ENCODE measurements around the gene AK1. TPM values are rescaled to one million over a fixed set of nuclear protein-coding genes. Genes with fewer than 3 reads are reported as not detected.
A peak's percentile ranks its signal among the peaks of the same experiment; 100 is the strongest.

AK1 gene
- total and polyA plus RNA-seq, 2 of the 13 experiments (the other 11 are each of a cell fraction or from before 2014, with no cell fraction given) = 19.1 to 32.8 TPM

- peak; percentile 69; the same call in 1 of the 2 replicates for TF ChIP-seq DPF2 (CRISPR knock-in tag; IDR thresholded peaks at IDR 0.05; ENCODE audit: borderline replicate concordance, low read depth)
- no peak for TF ChIP-seq E2F5 (CRISPR knock-in tag; conservative IDR thresholded peaks at IDR 0.05)
- TF ChIP-seq ZNF260 (CRISPR knock-in tag; IDR thresholded peaks at IDR 0.05; ENCODE audit: borderline replicate concordance, low read depth) = no peak
- 0 out of 2 replicates have a peak, but pooled peaks have one; percentile 24 for TF ChIP-seq ZNF225 (CRISPR knock-in tag; IDR thresholded peaks at IDR 0.05)
- TF ChIP-seq ZNF543 (CRISPR knock-in tag; IDR thresholded peaks at IDR 0.05) = 0 out of 2 replicates have a peak, but pooled peaks have one; percentile 37
- TF ChIP-seq ISL2 (CRISPR knock-in tag; IDR thresholded peaks at IDR 0.05) = peak; percentile 23; the same call in 1 of the 2 replicates
- TF ChIP-seq KLF16 (CRISPR knock-in tag; IDR thresholded peaks at IDR 0.05) = peak in 1 of 2 experiments; percentile 67; a peak in 1 of 4 replicates
- 0 out of 2 replicates have a peak, but pooled peaks have one; percentile 31 for TF ChIP-seq ZNF12 (CRISPR knock-in tag; IDR thresholded peaks at IDR 0.05)
- peak; percentile 82; the same call in 1 of the 2 replicates for TF ChIP-seq ZNF691 (CRISPR knock-in tag; IDR thresholded peaks at IDR 0.05; ENCODE audit: borderline replicate concordance, low read depth)
- no peak for TF ChIP-seq ZNF678 (CRISPR knock-in tag; IDR thresholded peaks at IDR 0.05)
- TF ChIP-seq ADNP (CRISPR knock-in tag; IDR thresholded peaks at IDR 0.05) = no peak
- no peak for TF ChIP-seq ZSCAN20 (CRISPR knock-in tag; IDR thresholded peaks at IDR 0.05; ENCODE audit: borderline replicate concordance)
- TF ChIP-seq PRDM15 (CRISPR knock-in tag; IDR thresholded peaks at IDR 0.05) = no peak
- TF ChIP-seq ZNF275 (CRISPR knock-in tag; IDR thresholded peaks at IDR 0.05; ENCODE audit: borderline replicate concordance) = no peak
- TF ChIP-seq ZFP1 (CRISPR knock-in tag; IDR thresholded peaks at IDR 0.05) = 0 out of 2 replicates have a peak, but pooled peaks have one; percentile 57
- TF ChIP-seq ZNF546 (CRISPR knock-in tag; conservative IDR thresholded peaks at IDR 0.05) = no peak
- no peak for TF ChIP-seq JARID2 (CRISPR knock-in tag; IDR thresholded peaks at IDR 0.05; ENCODE audit: insufficient replicate concordance)
- TF ChIP-seq KLF9 (CRISPR knock-in tag; IDR thresholded peaks at IDR 0.05; ENCODE audit: low read depth) = no peak
- TF ChIP-seq ZNF431 (CRISPR knock-in tag; IDR thresholded peaks at IDR 0.05; ENCODE audit: borderline replicate concordance, low read depth) = no peak
- no peak for TF ChIP-seq U2AF2 (IDR thresholded peaks at IDR 0.05; ENCODE audit: low read depth, low read length)
- TF ChIP-seq MTA1 (CRISPR knock-in tag; IDR thresholded peaks at IDR 0.05; ENCODE audit: borderline replicate concordance) = peak; percentile 45; the same call in 1 of the 2 replicates
These were observed 26.3 kb upstream of the AK1 start (continued) for GRCh38 chr9:127903557-127904475.

Data from HepG2 (cell line).